DOHH2 (cell line): ENCODE data around the gene AGBL5.

Experiments
- H3F3A ChIP-seq: fragments of 200-600 bp; sonication (generic), shearing (Covaris generic); 2 replicates; pipeline ENCODE4 v1.6.0; 2016; ENCODE audit warnings: antibody characterized with exemption, mild to moderate bottlenecking; ENCODE audit not compliant: control insufficient read depth, insufficient read depth
- H3K27ac ChIP-seq: fragments of 200-600 bp; sonication (generic); 2 replicates; pipeline ENCODE4 v1.5.1; 2014; ENCODE audit warnings: low read depth, mild to moderate bottlenecking, low read length, moderate library complexity
- H3K27me3 ChIP-seq: fragments of 200-600 bp; sonication (generic); 2 replicates; pipeline ENCODE4 v1.6.1; 2014; ENCODE audit warnings: mild to moderate bottlenecking, low read length, mixed read lengths; ENCODE audit not compliant: control insufficient read depth
- H3K36me3 ChIP-seq: fragments of 200-600 bp; sonication (generic); 2 replicates; pipeline ENCODE4 v1.6.1; 2014; ENCODE audit warnings: mild to moderate bottlenecking, low read length, moderate library complexity, mixed read lengths; ENCODE audit not compliant: control insufficient read depth
- H3K4me1 ChIP-seq: fragments of 200-600 bp; sonication (generic); 2 replicates; pipeline ENCODE4 v1.6.1; 2014; ENCODE audit warnings: mild to moderate bottlenecking, low read length, mixed read lengths; ENCODE audit not compliant: control insufficient read depth
- H3K4me2 ChIP-seq: fragments of 200-600 bp; sonication (generic); 2 replicates; pipeline ENCODE4 v1.6.0; 2014; ENCODE audit warnings: mild to moderate bottlenecking, low read length, moderate library complexity
- H3K4me3 ChIP-seq: fragments of 200-600 bp; sonication (generic); 2 replicates; pipeline ENCODE4 v1.5.1; 2014; ENCODE audit warnings: mild to moderate bottlenecking, low read length, mixed read lengths
- H3K79me2 ChIP-seq: fragments of 200-600 bp; sonication (generic); 2 replicates; pipeline ENCODE4 v1.6.1; 2014; ENCODE audit warnings: mild to moderate bottlenecking, low read length, mixed read lengths; ENCODE audit not compliant: control insufficient read depth
- H3K9me2 ChIP-seq: fragments of 200-600 bp; sonication (generic); replicated peaks from 2 replicates; pipeline ENCODE4 v1.6.1; 2014; ENCODE audit warnings: mild to moderate bottlenecking, low read length, mixed read lengths; ENCODE audit not compliant: control insufficient read depth
- H3K9me3 ChIP-seq: fragments of 200-600 bp; sonication (generic); 2 replicates; pipeline ENCODE4 v1.6.1; 2014; ENCODE audit warnings: antibody characterized with exemption, low read length, mixed read lengths; ENCODE audit not compliant: control insufficient read depth, insufficient read depth
- H4K20me1 ChIP-seq: fragments of 200-600 bp; sonication (generic); 2 replicates; pipeline ENCODE4 v1.6.0; 2014; ENCODE audit warnings: low read depth, mild to moderate bottlenecking, antibody characterized with exemption, low read length, moderate library complexity; ENCODE audit not compliant: control insufficient read depth, insufficient read depth
- EZH2phosphoT487 ChIP-seq: fragments of 200-600 bp; sonication (generic); IDR thresholded peaks from 2 replicates; pipeline ENCODE4 v1.6.1; 2017; ENCODE audit warnings: borderline replicate concordance, mild to moderate bottlenecking, antibody characterized with exemption, low read length, moderate library complexity, mixed read lengths
- TF ChIP-seq, protein P1 (sequence below): fragments of 200-600 bp; sonication (generic); IDR thresholded peaks from one replicate; pipeline ENCODE4 v1.5.1; 2014; ENCODE audit warnings: antibody characterized with exemption, mild to moderate bottlenecking, low read depth, low read length; ENCODE audit not compliant: poor library complexity, severe bottlenecking

The AGBL5 gene

DNA sequence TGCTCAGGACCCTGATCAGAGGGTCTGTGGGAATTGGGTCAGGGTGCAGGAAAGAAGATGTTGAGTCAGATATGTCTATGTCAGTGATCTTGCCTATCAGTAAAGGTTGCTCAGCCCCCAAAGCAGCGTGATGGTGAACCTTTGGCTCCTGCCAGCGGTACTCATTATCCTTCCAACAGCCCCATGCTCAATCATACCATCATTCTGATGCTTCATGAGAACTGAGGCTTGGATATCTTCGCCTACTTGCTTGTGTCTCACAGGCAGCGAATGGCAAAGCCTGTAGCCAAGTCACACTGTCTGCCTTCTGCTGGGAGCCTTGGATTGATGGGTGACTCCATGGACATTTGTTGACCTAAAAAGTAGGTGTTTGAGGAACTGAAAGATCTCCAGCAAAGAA lies 37.7 kb upstream of the AGBL5 start:
- Histone ChIP-seq H3K79me2 (no peaks in the 10 kb centered on the region), H3F3A (no peaks in the 10 kb centered on the region), H3K36me3 (no peaks in the 10 kb centered on the region), H3K9me3 (no peaks in the 10 kb centered on the region), H4K20me1 (no peaks in the 10 kb centered on the region), H3K27me3 (peaks cover 24% of the 10 kb centered on the region), H3K4me3 (no peak overlapping the region), H3K4me1 (no peaks in the 10 kb centered on the region), H3K27ac (no peak overlapping the region), H3K4me2 (no peak overlapping the region), H3K9me2 (no peaks in the 10 kb centered on the region)
- TF ChIP-seq, protein P1, sequence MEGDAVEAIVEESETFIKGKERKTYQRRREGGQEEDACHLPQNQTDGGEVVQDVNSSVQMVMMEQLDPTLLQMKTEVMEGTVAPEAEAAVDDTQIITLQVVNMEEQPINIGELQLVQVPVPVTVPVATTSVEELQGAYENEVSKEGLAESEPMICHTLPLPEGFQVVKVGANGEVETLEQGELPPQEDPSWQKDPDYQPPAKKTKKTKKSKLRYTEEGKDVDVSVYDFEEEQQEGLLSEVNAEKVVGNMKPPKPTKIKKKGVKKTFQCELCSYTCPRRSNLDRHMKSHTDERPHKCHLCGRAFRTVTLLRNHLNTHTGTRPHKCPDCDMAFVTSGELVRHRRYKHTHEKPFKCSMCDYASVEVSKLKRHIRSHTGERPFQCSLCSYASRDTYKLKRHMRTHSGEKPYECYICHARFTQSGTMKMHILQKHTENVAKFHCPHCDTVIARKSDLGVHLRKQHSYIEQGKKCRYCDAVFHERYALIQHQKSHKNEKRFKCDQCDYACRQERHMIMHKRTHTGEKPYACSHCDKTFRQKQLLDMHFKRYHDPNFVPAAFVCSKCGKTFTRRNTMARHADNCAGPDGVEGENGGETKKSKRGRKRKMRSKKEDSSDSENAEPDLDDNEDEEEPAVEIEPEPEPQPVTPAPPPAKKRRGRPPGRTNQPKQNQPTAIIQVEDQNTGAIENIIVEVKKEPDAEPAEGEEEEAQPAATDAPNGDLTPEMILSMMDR = no peak
- no peak for TF ChIP-seq EZH2phosphoT487

DNA sequence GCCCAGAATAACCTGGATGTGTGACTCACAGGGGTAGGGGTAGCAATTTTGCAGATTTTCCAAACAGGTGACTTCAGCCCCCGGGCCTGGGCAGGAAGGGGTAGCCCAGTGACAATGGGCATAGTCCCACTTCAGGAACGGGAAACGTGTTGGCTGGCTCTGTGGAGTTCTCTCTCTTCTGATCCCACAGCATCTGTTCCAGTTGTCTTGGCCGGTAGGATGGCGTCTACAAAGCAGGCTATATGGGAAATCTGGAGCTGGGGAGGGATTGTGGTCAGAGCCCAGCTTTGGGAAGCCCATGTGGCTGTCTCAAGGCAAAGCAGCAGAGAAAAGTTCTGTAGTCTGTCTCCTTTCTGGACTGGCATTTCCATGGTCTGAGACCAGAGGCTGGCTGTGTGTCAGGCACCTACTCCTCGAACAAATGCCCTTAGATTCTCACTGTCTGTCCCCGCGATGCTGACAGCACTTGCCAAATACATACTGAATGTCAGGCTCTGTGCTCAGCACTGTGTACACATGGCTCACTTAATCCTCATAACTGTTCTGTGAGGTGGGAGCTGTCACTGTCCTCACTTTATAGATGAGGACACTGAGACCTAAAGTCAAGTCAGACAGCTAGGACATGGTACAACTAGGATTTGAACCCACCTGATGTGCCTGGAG lies 36.6 kb upstream of the AGBL5 start:
- H3K27ac ChIP-seq = no peak overlapping the region

DNA sequence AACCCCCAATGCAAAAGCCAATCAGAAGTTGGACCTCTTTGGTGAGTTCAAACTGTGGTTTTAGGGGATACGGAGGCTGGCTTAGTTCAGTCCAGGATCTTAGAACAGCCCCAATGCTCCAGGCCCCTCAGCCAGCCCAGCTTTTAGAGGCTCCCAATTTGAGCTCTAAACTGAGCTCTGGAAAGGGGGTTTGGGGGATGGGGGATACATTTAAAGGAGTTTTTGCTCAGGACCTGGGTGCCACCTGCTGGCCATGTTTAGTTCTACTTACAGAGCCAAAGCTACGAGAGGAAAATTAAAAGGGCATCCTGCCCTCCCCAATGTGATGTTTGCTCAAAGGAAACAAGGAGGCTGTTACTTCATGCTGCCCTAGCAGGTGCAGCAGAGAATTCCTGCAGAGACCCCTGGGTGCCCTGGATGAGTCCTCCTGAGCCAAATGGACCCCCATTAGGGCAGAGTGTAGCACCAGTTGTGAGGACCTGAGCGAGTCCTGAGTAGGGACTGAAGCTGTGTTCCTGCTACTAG lies 34.6 kb upstream of the AGBL5 start:
- Histone ChIP-seq H4K20me1 (no peaks in the 10 kb centered on the region), H3K4me2 (no peak overlapping the region), H3K4me3 (no peak overlapping the region), H3F3A (no peaks in the 10 kb centered on the region), H3K27me3 (peaks cover 19% of the 10 kb centered on the region), H3K79me2 (no peaks in the 10 kb centered on the region), H3K27ac (no peak overlapping the region), H3K9me3 (no peaks in the 10 kb centered on the region), H3K9me2 (no peaks in the 10 kb centered on the region), H3K36me3 (no peaks in the 10 kb centered on the region), H3K4me1 (no peaks in the 10 kb centered on the region)
- TF ChIP-seq EZH2phosphoT487 = no peak
- TF ChIP-seq, protein P1 = peak; percentile 79

More for the DNA sequence above, 36.6 kb upstream of the AGBL5 start:
- Histone ChIP-seq H3K4me2 (no peak overlapping the region), H3K4me3 (no peak overlapping the region), H3F3A (no peaks in the 10 kb centered on the region), H3K36me3 (no peaks in the 10 kb centered on the region), H4K20me1 (no peaks in the 10 kb centered on the region), H3K9me2 (no peaks in the 10 kb centered on the region), H3K79me2 (no peaks in the 10 kb centered on the region), H3K4me1 (no peaks in the 10 kb centered on the region), H3K27me3 (peaks cover 20% of the 10 kb centered on the region), H3K9me3 (no peaks in the 10 kb centered on the region)
- TF ChIP-seq, protein P1 = no peak
- TF ChIP-seq EZH2phosphoT487 = no peak
